HepG2 (cell line): Measurements from ENCODE around the gene GNG12. TPM values are rescaled to one million over a fixed set of nuclear protein-coding genes. Genes with fewer than 3 reads are reported as not detected.

ENCODE experiments used
- ATAC-seq: fragments of 200-7000 bp; cut with Tn5 transposase; 3 replicates; pipeline ENCODE4 v1.9.1; 2020; ENCODE audit warnings: mild to moderate bottlenecking, moderate library complexity
- BruUV-seq: library from RNA; stranded (reverse); fragments of 400-500 nt; replicated peaks from 2 replicates; lab custom pipeline; 2021; lab: Mats Ljungman, UMichigan
- CTCF ChIA-PET: fragments of 300-600 bp; formaldehyde crosslinking; extraction: SDS; loops from one replicate; lab custom pipeline; 2021; ENCODE audit warnings: low total read pairs, inconsistent platforms, low intra/inter-chr PET ratio; lab: Yijun Ruan, JAX
- POLR2A ChIA-PET: fragments of 350-600 bp; sonication (Branson Sonifier 250); formaldehyde crosslinking; loops from one replicate; lab custom pipeline; 2020; ENCODE audit warnings: antibody characterized with exemption, inconsistent platforms; lab: Yijun Ruan, JAX
- DNase-seq: peaks from one replicate; pipeline ENCODE4 v3.0.0-alpha.2; 2015; ENCODE audit warnings: low spot score
- FAIRE-seq: peaks from 3 replicates; lab custom pipeline; 2011; peaks lifted over from hg19 to GRCh38; lab: Jason Lieb, UNC
- H2AFZ ChIP-seq: one replicate; pipeline ENCODE4 v1.6.1; 2011; ENCODE audit warnings: low read length, inconsistent platforms
- H3K27ac ChIP-seq: fragments of 300-600 bp; 3 replicates; pipeline ENCODE4 v1.8.0; 2011; ENCODE audit warnings: mixed run types, mild to moderate bottlenecking, mixed read lengths, low read length, inconsistent platforms; ENCODE audit not compliant: insufficient read depth; ENCODE audit errors: extremely low read length
- H3K27me3 ChIP-seq, 2 experiments: fragments of 200-600 bp in 1 of 2; 2 replicates in 1 of 2; 3 replicates in 1 of 2; pipeline versions ENCODE4 v1.6.0 to v1.8.0; 2011; ENCODE audit warnings: low read length in 2 of 2, mild to moderate bottlenecking in 2 of 2, moderate library complexity in 2 of 2, inconsistent platforms in 1 of 2; ENCODE audit not compliant: insufficient read depth in 2 of 2, control insufficient read depth in 1 of 2
- H3K36me3 ChIP-seq, 2 experiments: fragments of 200-600 bp in 1 of 2; replicated peaks in 1 of 2; 2 replicates in 1 of 2; 3 replicates in 1 of 2; pipeline versions ENCODE4 v1.5.1 to v1.8.0; 2011; ENCODE audit warnings: low read length in 2 of 2, inconsistent platforms in 1 of 2; ENCODE audit not compliant: insufficient read depth in 2 of 2, control insufficient read depth in 1 of 2
- H3K4me1 ChIP-seq: 2 replicates; pipeline ENCODE4 v1.5.1; 2012; ENCODE audit warnings: low read length, inconsistent platforms; ENCODE audit not compliant: insufficient read depth
- H3K4me2 ChIP-seq: 2 replicates; pipeline ENCODE4 v1.6.0; 2011; ENCODE audit warnings: low read depth, low read length, inconsistent platforms
- H3K4me3 ChIP-seq, 3 experiments: fragments of 200-600 bp in 1 of 3; sonication (generic), shearing (Covaris generic) in 1 of 3; replicated peaks in 1 of 3; 2 replicates each; pipeline ENCODE4 v1.5.1; 2011 to 2016; ENCODE audit warnings: low read length in 3 of 3, inconsistent platforms in 2 of 3, low read depth in 2 of 3, mild to moderate bottlenecking in 2 of 3, control low read depth in 1 of 3, mixed read lengths in 1 of 3; ENCODE audit not compliant: insufficient read depth in 1 of 3
- H3K79me2 ChIP-seq: one replicate; pipeline ENCODE4 v1.6.1; 2011; ENCODE audit warnings: low read length, inconsistent platforms; ENCODE audit not compliant: insufficient read depth
- H3K9ac ChIP-seq: 2 replicates; pipeline ENCODE4 v1.6.0; 2011; ENCODE audit warnings: mild to moderate bottlenecking, low read depth, low read length, inconsistent platforms; ENCODE audit not compliant: insufficient read depth
- H3K9me3 ChIP-seq: 2 replicates; pipeline ENCODE4 v1.5.1; 2012; ENCODE audit warnings: mild to moderate bottlenecking, low read length
- H4K20me1 ChIP-seq: 2 replicates; pipeline ENCODE4 v1.6.0; 2011; ENCODE audit warnings: inconsistent platforms, mild to moderate bottlenecking, low read length, moderate library complexity; ENCODE audit not compliant: insufficient read depth
- E2F2 ChIP-seq: sonication (generic); formaldehyde crosslinking; IDR thresholded peaks from 2 replicates; pipeline ENCODE4 v1.4.0; 2020; ENCODE audit warnings: missing genetic modification reagents, borderline replicate concordance
- ELF3 ChIP-seq: IDR thresholded peaks from 2 replicates; pipeline ENCODE4 v1.6.1; 2016; ENCODE audit warnings: missing genetic modification reagents, missing compliant biosample characterization
- MLXIP ChIP-seq: sonication (generic); formaldehyde crosslinking; IDR thresholded peaks from 2 replicates; pipeline ENCODE4 v1.9.0; 2021; ENCODE audit warnings: missing genetic modification reagents, borderline replicate concordance
- MTA1 ChIP-seq: sonication (generic); formaldehyde crosslinking; IDR thresholded peaks from 2 replicates; pipeline ENCODE4 v1.4.0; 2020; ENCODE audit warnings: missing genetic modification reagents, mild to moderate bottlenecking, borderline replicate concordance
- NRL ChIP-seq: sonication (generic); formaldehyde crosslinking; IDR thresholded peaks from 2 replicates; pipeline ENCODE4 v1.5.0; 2020; ENCODE audit warnings: missing genetic modification reagents, mild to moderate bottlenecking, moderate library complexity, borderline replicate concordance
- PRDM15 ChIP-seq: sonication (generic); formaldehyde crosslinking; IDR thresholded peaks from 2 replicates; pipeline ENCODE4 v1.4.0; 2020; ENCODE audit warnings: missing genetic modification reagents
- SP140L ChIP-seq: sonication (generic); formaldehyde crosslinking; IDR thresholded peaks from 2 replicates; pipeline ENCODE4 v1.4.0; 2020; ENCODE audit warnings: missing genetic modification reagents, borderline replicate concordance
- THRA ChIP-seq: sonication (generic); formaldehyde crosslinking; IDR thresholded peaks from 2 replicates; pipeline ENCODE4 v1.4.0; 2020; ENCODE audit warnings: missing genetic modification reagents, borderline replicate concordance
- ZFP36L1 ChIP-seq: sonication (generic); formaldehyde crosslinking; IDR thresholded peaks from 2 replicates; pipeline ENCODE4 v1.8.0; 2022; ENCODE audit warnings: mild to moderate bottlenecking, missing genetic modification reagents, moderate library complexity
- ZFP90 ChIP-seq: sonication (generic); formaldehyde crosslinking; IDR thresholded peaks from 2 replicates; pipeline ENCODE4 v1.8.0; 2022; ENCODE audit warnings: missing genetic modification reagents, mild to moderate bottlenecking, inconsistent platforms, borderline replicate concordance
- ZNF33B ChIP-seq: sonication (generic); formaldehyde crosslinking; IDR thresholded peaks from 2 replicates; pipeline ENCODE4 v1.5.1; 2020; ENCODE audit warnings: mild to moderate bottlenecking, missing genetic modification reagents
- ZNF569 ChIP-seq: sonication (generic); formaldehyde crosslinking; IDR thresholded peaks from 2 replicates; pipeline ENCODE4 v1.5.0; 2020; ENCODE audit warnings: mild to moderate bottlenecking, missing genetic modification reagents, moderate library complexity, borderline replicate concordance
- ZNF619 ChIP-seq: sonication (generic); formaldehyde crosslinking; IDR thresholded peaks from 2 replicates; pipeline ENCODE4 v1.4.0; 2020; ENCODE audit warnings: mild to moderate bottlenecking, missing genetic modification reagents
- ZNF776 ChIP-seq: sonication (generic); formaldehyde crosslinking; IDR thresholded peaks from 2 replicates; pipeline ENCODE4 v1.4.0; 2020; ENCODE audit warnings: mild to moderate bottlenecking, missing genetic modification reagents
- WGBS: methylation state at CpG from one replicate; pipeline ENCODE4 v1.1.6; 2017; ENCODE audit warnings: low lambda C conversion rate; 5-methylcytosine and 5-hydroxymethylcytosine counted together
- in situ Hi-C: cut with HindIII; loops from 2 replicates; pipeline ENCODE4 v1.10.0; 2017; ENCODE audit warnings: low pct_unique_long_range_greater_than_20kb; ENCODE audit not compliant: extremely low pct_ligation_motif_present
- intact Hi-C: fragments of 100-400 bp; cut with micrococcal nuclease; formaldehyde crosslinking; loops from one replicate; pipeline ENCODE4 v1.10.0; 2022; ENCODE audit not compliant: unreplicated experiment
- polyA plus RNA-seq, 8 experiments: library from polyadenylated mRNA; depleted of rRNA in 3 of 8; stranded (reverse) in 7 of 8; unstranded in 1 of 8; fragments of >200 nt; fragmentation: Illumina TruSeq in 4 of 8; extraction: Trizol in 4 of 8; gene quantifications; 2 replicates each; pipeline versions ENCODE4 v1.2.1 to v1.2.3, GENCODE V29; 2011 to 2016; ENCODE audit warnings: low read depth in 4 of 8, missing spikeins in 1 of 8, mixed read lengths in 1 of 8; ENCODE audit not compliant: insufficient read depth in 1 of 8
- total RNA-seq, 5 experiments: library from RNA; depleted of rRNA; stranded (reverse); fragments of >200 nt; fragmentation: Illumina TruSeq; extraction: Trizol; gene quantifications; 2 replicates each; pipeline ENCODE4 v1.2.3, GENCODE V29; 2016; ENCODE audit warnings: low read depth in 1 of 5

Gene GNG12
- total and polyA plus RNA-seq, 2 of the 13 experiments (the other 11 are each of a cell fraction or from before 2014, with no cell fraction given), result 0.11 TPM

GRCh38 chr1:67745875-67746698, 87.2 kb downstream of the GNG12 start:
- DNase-seq (no peak), FAIRE-seq (no peak), ATAC-seq (no peak)
- Histone ChIP-seq H3K9me3 (no peaks in the 10 kb centered on the region), H3K4me1 (peaks cover 53% of the 10 kb centered on the region), H3K79me2 (no peaks in the 10 kb centered on the region), H3K4me3 (no peak overlapping the region), H3K4me2 (no peak overlapping the region), H3K36me3 (no peaks in the 10 kb centered on the region), H3K27ac (no peak overlapping the region), H2AFZ (no peak overlapping the region), H3K27me3 (no peaks in the 10 kb centered on the region), H3K9ac (no peak overlapping the region), H4K20me1 (no peaks in the 10 kb centered on the region)
- CTCF ChIA-PET, result no interaction called here
- POLR2A ChIA-PET, result interaction anchor here (1.8 kb wide), 1 partner anchor 61 kb away, joined by 4 read pairs; the partner anchor contains the start of gene GADD45A
- intact Hi-C loops (no loop called here), in situ Hi-C loops (no loop called here)
- 57% methylated on average over 6 of the region's 6 CpGs for WGBS
- BruUV-seq, result no TSS peak
- TF ChIP-seq MLXIP (no peak), PRDM15 (CRISPR knock-in tag) (no peak), MTA1 (CRISPR knock-in tag) (no peak), E2F2 (CRISPR knock-in tag) (no peak), SP140L (CRISPR knock-in tag) (no peak), ZNF776 (CRISPR knock-in tag) (no peak), ELF3 (no peak), ZFP90 (CRISPR knock-in tag) (no peak), ZNF33B (CRISPR knock-in tag) (no peak), ZNF569 (CRISPR knock-in tag) (no peak), ZFP36L1 (CRISPR knock-in tag) (no peak), ZNF619 (CRISPR knock-in tag) (no peak), THRA (no peak), NRL (CRISPR knock-in tag) (no peak)
